Measurements from ENCODE around the gene HMG20A.

The HMG20A gene

DNA sequence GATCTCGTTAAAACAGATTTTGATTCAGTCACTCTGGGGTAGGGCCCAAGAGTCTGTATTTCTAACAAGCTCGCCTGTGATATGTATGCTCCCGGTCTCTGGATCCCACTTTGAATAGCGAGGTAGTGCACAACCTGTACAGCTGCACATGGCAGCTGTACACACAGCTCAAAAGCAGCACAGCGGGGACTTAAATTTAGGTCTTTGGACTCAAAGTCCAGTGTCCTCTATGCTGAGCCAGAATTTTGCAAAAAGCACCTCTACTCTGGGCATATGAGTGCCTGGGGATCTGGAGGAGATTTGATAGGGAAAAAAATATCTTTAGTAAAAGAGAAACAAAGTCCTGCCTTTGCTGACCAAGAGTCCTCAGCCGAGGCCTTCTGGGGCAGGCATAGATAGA, 83.1 kb downstream of the HMG20A start:
- DNase-seq = no peak

GRCh38 chr15:77504306-77504705, 83.6 kb downstream of the HMG20A start:
- no peak for DNase-seq

GRCh38 chr15:77504871-77505270, 84.2 kb downstream of the HMG20A start:
- no peak for DNase-seq

- DNase-seq = no peak
Observed at GRCh38 chr15:77505556-77505955, 84.9 kb downstream of the HMG20A start.

GRCh38 chr15:77506311-77507142, 85.8 kb downstream of the HMG20A start:
- DNase-seq = no peak

DNA sequence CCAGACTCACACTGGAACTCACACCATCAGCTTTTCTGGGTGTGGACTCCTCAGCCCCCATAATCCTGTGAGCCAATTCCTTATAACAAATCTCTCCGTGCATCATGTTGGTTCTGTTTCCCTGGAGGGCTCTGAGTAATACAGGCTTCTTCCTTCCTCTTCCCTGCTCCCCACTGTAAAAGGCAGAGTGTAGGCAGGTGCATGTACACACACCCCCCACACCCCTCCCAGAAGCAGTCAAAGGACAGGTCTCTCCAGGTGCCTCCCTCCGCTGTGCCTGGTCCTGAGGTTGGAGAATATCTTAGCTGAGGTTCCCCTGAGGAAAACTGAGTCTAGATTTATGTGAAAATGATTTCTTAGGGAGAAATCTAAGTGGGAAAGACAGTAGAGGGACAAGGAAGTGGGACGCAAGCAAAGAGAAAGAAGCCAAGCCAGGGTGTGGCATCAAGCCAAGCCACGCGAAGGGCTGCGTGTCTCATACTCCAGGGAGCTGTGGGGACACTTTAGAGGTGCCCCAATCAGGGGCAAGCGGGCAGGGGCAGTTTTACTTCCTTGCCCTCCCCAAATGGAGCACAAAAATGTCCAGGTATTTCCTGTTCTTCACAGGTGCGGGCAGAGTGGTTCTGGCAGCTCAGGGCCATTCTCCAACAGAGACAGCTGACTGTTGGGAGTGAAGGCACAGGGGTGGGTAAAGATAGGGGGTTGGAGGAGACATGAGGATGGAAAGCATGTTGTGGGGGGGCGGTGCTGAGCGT, 86.6 kb downstream of the HMG20A start:
- no peak for DNase-seq

DNA sequence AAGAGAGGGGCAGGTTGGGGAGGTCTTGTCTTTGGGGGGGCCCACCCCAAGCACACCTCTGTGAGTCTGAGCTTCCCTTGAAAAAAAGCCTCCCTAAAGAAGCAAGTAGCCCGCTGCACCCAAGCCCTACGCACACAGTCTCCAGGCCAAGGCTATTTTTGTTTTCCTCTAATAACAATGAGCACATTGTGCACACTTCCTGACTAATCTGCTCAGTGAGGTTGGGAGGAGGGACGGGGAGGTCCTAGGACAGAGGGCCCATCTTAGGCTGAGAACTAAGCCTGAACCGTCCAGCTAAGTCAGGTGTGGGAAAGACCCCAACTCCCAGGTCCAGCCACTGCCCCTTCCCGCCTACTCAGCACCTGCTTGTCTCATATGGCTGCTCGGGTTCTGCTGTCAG, 87.2 kb downstream of the HMG20A start:
- no peak for DNase-seq

- DNase-seq = no peak
Observed at GRCh38 chr15:77508541-77509243, 88.0 kb downstream of the HMG20A start.

- DNase-seq = no peak
Observed at GRCh38 chr15:77510066-77511057, 89.7 kb downstream of the HMG20A start.

DNA sequence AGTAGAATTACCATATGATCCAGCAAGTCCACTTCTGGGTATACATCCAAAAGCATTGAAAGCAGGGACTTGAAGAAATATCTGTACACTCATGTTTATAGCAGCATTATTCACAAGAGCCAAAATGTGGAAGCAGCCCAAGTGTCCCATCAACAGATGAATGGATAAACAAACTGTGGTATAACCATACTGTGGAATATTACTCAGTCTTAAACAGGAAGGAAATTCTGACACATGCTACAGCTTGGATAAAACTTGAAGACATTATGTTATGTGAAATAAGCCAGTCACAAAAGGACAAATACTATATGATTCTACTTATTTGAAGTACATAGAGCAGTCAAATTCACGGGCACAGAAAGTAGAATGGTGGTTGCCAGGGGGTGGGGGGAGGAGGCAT, 91.2 kb downstream of the HMG20A start:
- no peak for DNase-seq

DNA sequence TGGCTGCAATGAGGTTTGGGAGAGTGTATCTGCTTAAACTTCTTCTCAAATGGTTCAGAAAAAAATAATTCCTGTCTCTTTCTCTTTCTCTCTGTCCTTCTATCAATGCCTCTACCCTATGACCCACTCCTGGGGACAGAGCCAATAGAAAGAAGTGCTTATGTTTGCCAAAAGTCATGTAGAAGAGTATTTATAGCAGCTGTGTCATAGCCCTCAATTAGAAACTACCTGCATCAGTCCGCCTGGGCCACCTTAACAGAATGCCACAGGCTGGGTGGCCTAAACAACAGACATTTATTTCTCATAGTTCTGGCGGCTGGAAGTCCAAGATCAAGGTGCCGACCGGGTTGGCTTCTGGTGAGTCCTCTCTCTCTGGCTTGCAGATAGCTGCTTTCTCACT, 92.5 kb downstream of the HMG20A start:
- DNase-seq = no peak

DNA sequence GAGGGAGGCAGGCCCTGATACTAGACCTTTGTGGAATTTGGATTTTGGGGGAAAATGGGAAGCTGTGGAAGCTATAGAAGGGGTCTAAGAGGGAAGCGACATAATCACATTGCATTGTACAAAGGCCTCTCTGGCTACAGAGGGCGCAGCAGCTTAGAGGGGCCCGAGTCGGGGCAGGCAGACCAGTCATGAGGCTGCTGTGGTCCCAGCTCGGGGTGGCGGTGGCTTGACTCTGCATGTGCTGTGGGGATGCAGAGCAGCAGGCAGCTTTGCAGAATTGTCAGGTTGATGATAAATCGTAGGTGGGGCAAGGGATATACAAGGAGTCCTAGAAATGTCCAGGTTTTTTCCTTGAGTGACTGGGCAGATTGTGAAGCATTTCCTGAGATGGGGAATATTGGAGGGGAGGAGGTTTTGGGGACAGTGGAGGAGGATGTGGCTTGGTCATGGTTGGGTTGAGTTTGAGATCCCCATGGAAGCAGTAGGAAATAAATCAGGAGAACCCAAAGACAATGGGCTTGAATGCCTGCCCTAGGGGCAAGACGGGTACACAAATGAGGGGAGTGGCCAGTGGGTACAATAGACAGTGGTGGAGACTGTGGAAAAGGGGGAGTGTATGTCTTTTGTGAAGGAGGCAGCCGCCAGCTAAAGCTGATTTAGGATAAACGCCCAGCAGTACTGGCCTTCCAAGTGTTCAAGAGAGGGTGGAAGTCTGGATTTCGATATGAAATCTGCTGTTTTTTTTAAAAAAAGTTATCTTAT, 94.1 kb downstream of the HMG20A start:
- no peak for DNase-seq

DNA sequence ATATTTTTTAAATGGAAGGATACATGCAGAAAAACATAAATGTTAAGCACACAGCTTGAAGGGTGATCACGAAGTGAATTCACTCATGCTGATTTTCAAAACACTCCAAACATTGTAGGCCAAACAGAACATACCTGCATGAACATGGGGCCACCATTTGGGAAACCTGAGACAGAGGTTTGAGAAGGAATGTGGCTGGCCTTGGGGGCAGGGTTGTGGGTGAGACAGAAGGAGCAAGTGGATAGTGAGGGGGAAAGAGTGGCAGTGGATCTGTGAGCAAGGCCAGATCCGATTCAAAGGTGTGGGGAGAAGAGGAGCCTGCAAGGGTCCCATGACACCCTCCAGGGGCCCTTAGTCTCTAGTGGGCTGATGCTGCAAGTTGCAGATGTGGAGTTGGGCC, 94.9 kb downstream of the HMG20A start:
- no peak for DNase-seq

GRCh38 chr15:77516076-77516475, 95.4 kb downstream of the HMG20A start:
- no peak for DNase-seq

DNA sequence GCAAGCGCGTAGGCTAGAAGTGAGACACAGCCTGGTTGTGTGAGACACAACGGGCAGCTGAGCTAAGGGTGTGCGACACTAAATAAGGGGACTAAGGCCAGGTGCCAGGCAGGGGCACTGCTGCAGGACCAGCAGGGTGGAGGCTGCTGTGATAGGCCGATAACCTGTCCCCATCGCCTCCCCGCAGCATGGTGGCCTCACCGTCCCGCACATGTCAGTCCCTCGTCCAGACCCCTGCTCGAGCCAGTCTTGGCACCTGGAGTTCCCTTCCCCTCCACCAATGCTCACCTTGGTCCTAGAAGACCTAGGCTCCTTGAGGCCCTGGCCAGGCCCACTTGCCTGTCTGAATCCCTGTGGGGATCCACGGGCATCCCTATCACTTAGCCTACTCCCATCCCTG, 96.1 kb downstream of the HMG20A start:
- no peak for DNase-seq

- DNase-seq = no peak
Observed at GRCh38 chr15:77517579-77517978, 96.9 kb downstream of the HMG20A start.

GRCh38 chr15:77518458-77518857, 97.8 kb downstream of the HMG20A start:
- DNase-seq = no peak

DNA sequence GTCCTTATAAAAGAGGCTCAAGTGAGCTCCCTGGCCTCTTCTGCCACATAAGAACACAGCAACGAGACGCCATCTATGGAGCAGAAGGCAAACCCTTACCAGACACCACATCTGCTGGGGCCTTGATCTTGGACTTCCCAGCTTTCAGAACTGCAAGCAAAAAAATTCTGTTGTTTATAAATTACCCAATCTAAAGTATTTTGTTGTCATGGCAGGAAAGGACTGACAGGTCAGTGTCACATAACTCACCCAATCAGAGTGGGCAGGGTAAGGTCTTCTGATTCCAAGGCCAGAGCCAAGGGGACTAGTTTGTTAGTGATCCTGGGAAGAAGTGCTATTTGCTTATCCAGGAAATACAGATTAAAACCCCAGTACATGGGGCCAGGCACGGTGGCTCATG, 98.9 kb downstream of the HMG20A start:
- no peak for DNase-seq

- DNase-seq = no peak
Observed at GRCh38 chr15:77521206-77521605, 100.5 kb downstream of the HMG20A start.

- no peak for DNase-seq
Observed at GRCh38 chr15:77525400-77525811, 104.7 kb downstream of the HMG20A start.

DNA sequence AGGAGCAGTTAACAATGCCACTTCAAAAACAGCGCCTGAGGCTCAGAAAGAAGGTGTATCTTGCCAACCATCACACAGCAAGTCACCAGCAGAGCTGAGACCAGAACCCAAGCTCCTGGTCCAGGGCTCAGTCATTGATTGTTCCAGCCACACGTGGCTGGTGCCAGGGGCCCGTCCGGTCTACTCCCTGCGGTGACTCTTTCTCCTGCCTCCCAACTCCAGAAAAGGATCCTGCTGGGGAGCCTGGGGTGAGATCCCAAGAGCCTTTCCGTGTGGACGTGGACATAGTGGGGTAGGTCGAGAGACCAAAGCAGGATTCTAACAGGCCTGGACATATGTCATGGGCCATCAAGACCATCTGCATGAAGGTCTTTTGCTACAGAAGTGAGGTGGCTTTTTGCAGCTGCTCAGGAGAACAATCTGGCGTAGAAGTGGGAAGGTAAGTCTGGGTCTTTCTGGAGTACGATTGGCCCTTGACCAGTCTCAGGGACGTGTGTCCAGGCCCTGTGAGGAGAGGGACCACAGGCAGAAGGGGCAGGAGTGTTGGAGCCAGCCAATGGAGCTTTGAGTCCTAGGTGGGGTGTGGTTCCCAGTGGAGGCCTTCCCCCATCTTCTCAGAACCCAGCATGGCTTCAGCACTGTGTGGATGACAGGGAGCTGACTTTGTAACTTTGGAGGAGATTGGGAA, 105.4 kb downstream of the HMG20A start:
- no peak for DNase-seq
